Activated CD4-positive, alpha-beta T cell treated with anti-CD3 and anti-CD28 coated beads for 1 hour (primary cell): Measurements from ENCODE around the gene SCAMP5.
A peak's percentile ranks its signal among the peaks of the same experiment; 100 is the strongest.

Experiments used
- DNase-seq: peaks from one replicate; pipeline ENCODE4 v3.0.0-alpha.2; 2020

Gene SCAMP5

GRCh38 chr15:74978077-74978476, 17.3 kb upstream of the SCAMP5 start:
- no peak for DNase-seq

- no peak for DNase-seq
These were observed 16.9 kb upstream of the SCAMP5 start for GRCh38 chr15:74978503-74978902.

- no peak for DNase-seq
These were observed 13.2 kb upstream of the SCAMP5 start for GRCh38 chr15:74982183-74982582.

- DNase-seq: no peak
These were observed 11.6 kb upstream of the SCAMP5 start for GRCh38 chr15:74983725-74984231.

GRCh38 chr15:74988007-74988800, 7.2 kb upstream of the SCAMP5 start:
- no peak for DNase-seq

- no peak for DNase-seq
These were observed 5.8 kb upstream of the SCAMP5 start for GRCh38 chr15:74989527-74989926.

GRCh38 chr15:74992619-74993018, 2.7 kb upstream of the SCAMP5 start:
- no peak for DNase-seq

- DNase-seq: no peak
These were observed 1.1 kb upstream of the SCAMP5 start for GRCh38 chr15:74994236-74994635.

GRCh38 chr15:74994685-74995084, 678 bp upstream of the SCAMP5 start:
- no peak for DNase-seq

GRCh38 chr15:74995779-74996765, 709 bp downstream of the SCAMP5 start:
- DNase-seq: no peak

GRCh38 chr15:74997141-74997540, 1.8 kb downstream of the SCAMP5 start:
- DNase-seq: no peak

GRCh38 chr15:74997543-74997942, 2.2 kb downstream of the SCAMP5 start:
- DNase-seq: no peak

GRCh38 chr15:75001310-75001709, 5.9 kb downstream of the SCAMP5 start:
- DNase-seq: no peak

- DNase-seq: no peak
These were observed 7.0 kb downstream of the SCAMP5 start for GRCh38 chr15:75002398-75002797.

GRCh38 chr15:75007216-75007615, 11.9 kb downstream of the SCAMP5 start:
- DNase-seq: no peak

GRCh38 chr15:75008221-75008625, 12.9 kb downstream of the SCAMP5 start:
- DNase-seq: no peak

- DNase-seq: no peak
These were observed 13.4 kb downstream of the SCAMP5 start for GRCh38 chr15:75008629-75009326.

GRCh38 chr15:75016431-75016830, 21.1 kb downstream of the SCAMP5 start:
- no peak for DNase-seq

- no peak for DNase-seq
These were observed 24.6 kb downstream of the SCAMP5 start for GRCh38 chr15:75019916-75020315.

- no peak for DNase-seq
These were observed 26.0 kb downstream of the SCAMP5 start for GRCh38 chr15:75021341-75021740.

GRCh38 chr15:75022783-75023180, 27.4 kb downstream of the SCAMP5 start:
- no peak for DNase-seq

GRCh38 chr15:75023181-75023871, 28.0 kb downstream of the SCAMP5 start, which contains the start of gene PPCDC:
PPCDC (plus strand) TSS chr15:75023590; CDS start chr15:75028319, 4,729 bp downstream.
- DNase-seq: peak; percentile 88
